Glomerular endothelial cell (primary cell): ENCODE results near the gene MGST3. TPM values are rescaled to one million over a fixed set of nuclear protein-coding genes. Genes with fewer than 3 reads are reported as not detected.
"Not testable (repeated sequence)": the region's sequence is repeated elsewhere in the genome, so short reads cannot be mapped to it uniquely, and the experiment has no call there.

Experiments
- DNase-seq: peaks from one replicate; pipeline ENCODE4 v3.0.0-alpha.2; 2011; ENCODE audit warnings: low read depth, low spot score; ENCODE audit errors: extremely low read depth
- total RNA-seq: library from RNA; depleted of rRNA; stranded (reverse); fragments of >200 nt; gene quantifications from 2 replicates; pipeline ENCODE4 v1.2.3, GENCODE V29; 2015

The MGST3 gene
- total RNA-seq, 1 donor from 2014 or later = 227 TPM

- no peak for DNase-seq
Observed at GRCh38 chr1:165628147-165628822, 2.7 kb upstream of the MGST3 start.

- DNase-seq = no peak
Observed at GRCh38 chr1:165629151-165629550, 1.9 kb upstream of the MGST3 start.

GRCh38 chr1:165629848-165630628, 996 bp upstream of the MGST3 start:
- no peak for DNase-seq

GRCh38 chr1:165631342-165632151, 513 bp downstream of the MGST3 start:
- DNase-seq = peak; percentile 37

- DNase-seq = no peak
Observed at GRCh38 chr1:165632152-165632469, 1.1 kb downstream of the MGST3 start.

GRCh38 chr1:165632491-165632890, 1.5 kb downstream of the MGST3 start:
- no peak for DNase-seq

GRCh38 chr1:165633614-165634013, 2.6 kb downstream of the MGST3 start:
- no peak for DNase-seq

- DNase-seq = no peak
Observed at GRCh38 chr1:165634154-165634921, 3.3 kb downstream of the MGST3 start.

GRCh38 chr1:165635329-165635728, 4.3 kb downstream of the MGST3 start:
- DNase-seq = no peak

GRCh38 chr1:165635823-165636222, 4.8 kb downstream of the MGST3 start:
- DNase-seq = no peak

- no peak for DNase-seq
Observed at GRCh38 chr1:165637427-165637826, 6.4 kb downstream of the MGST3 start.

- not testable (repeated sequence) for DNase-seq
Observed at GRCh38 chr1:165638211-165638610, 7.2 kb downstream of the MGST3 start.

- no peak for DNase-seq
Observed at GRCh38 chr1:165639821-165640623, 9.0 kb downstream of the MGST3 start.

GRCh38 chr1:165641231-165641987, 10.4 kb downstream of the MGST3 start:
- no peak for DNase-seq

- DNase-seq = no peak
Observed at GRCh38 chr1:165644064-165644735, 13.2 kb downstream of the MGST3 start.

GRCh38 chr1:165645654-165646366, 14.8 kb downstream of the MGST3 start:
- DNase-seq = no peak

- DNase-seq = no peak
Observed at GRCh38 chr1:165647517-165647916, 16.5 kb downstream of the MGST3 start.

GRCh38 chr1:165647970-165648369, 16.9 kb downstream of the MGST3 start:
- no peak for DNase-seq
